HG03039 (cell line): ENCODE data around the gene ZNRF3.

Experiments
- ATAC-seq: cut with Tn5 transposase; IDR thresholded peaks from one replicate; pipeline ENCODE4 v1.9.1; 2021; ENCODE audit warnings: mild to moderate bottlenecking, moderate library complexity; ENCODE audit not compliant: unreplicated experiment

ZNRF3 gene

DNA sequence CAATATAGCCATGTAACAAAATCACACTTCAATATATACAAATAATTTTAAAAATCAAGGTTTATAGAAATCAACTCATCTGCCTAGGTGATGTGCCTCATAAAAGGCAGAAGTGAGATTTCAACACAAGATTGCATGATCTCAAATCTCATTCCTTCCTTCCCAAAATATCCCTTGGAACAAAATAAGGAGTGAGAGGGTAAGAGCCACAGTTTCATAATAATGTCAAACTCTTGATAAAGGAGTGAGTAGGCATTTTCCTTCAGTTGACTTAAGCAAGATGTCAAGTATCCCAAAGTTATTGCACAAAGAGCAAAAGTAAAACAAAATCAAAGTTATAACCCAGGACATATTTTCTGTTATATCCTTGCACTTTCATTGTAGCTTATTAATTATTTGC is 97.0 kb downstream of the ZNRF3 start:
- no peak for ATAC-seq

DNA sequence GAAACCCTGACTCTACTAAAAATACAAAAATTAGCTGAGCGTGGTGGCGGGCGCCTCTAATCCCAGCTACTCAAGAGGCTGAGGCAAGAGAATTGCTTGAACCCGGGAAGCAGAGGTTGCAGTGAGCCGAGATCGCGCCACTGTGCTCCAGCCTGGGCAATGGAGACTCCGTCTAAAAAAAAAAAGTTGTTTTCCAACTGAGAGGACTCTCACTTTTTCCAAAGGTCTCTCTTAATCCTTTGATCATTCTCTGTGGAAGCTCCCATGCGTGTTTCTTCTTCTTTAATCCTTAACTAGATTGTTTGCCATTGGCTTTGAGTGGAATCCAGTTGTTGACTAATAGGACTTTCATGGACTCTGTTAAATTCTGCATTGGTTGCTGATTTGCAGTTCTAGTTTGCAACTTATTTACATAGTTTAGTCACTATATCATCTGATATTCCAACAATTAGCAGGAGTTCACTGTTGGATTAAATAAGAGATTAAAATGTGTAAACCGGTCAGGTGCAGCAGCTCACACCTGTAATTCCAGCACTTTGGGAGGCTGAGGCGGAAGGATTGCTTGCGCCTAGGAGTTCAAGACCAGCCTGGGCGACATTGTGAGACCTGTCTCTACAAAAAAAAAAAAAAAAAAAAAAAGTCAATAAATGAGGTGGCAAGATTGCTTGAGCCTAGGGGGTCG is 98.6 kb downstream of the ZNRF3 start:
- no peak for ATAC-seq

DNA sequence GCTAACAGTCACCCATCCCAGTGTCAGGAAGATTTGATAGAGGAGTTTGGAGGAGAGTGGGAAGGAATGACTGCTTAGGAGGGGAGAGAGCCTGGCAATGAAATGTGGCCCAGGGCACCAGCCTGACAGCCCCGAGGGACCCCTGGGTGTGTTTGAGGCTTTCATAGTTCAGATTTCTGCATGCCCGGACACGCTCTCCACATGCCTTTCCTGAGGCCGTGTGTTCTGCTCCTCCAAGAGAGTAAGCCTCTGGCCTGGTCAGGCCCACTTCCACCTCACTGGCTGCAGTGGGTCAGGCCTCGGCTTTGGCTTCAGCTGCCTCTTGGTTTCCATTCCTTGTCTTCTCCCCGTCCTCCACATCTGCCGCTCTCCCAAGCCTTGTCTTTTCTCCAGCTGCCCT is 99.8 kb downstream of the ZNRF3 start:
- no peak for ATAC-seq

DNA sequence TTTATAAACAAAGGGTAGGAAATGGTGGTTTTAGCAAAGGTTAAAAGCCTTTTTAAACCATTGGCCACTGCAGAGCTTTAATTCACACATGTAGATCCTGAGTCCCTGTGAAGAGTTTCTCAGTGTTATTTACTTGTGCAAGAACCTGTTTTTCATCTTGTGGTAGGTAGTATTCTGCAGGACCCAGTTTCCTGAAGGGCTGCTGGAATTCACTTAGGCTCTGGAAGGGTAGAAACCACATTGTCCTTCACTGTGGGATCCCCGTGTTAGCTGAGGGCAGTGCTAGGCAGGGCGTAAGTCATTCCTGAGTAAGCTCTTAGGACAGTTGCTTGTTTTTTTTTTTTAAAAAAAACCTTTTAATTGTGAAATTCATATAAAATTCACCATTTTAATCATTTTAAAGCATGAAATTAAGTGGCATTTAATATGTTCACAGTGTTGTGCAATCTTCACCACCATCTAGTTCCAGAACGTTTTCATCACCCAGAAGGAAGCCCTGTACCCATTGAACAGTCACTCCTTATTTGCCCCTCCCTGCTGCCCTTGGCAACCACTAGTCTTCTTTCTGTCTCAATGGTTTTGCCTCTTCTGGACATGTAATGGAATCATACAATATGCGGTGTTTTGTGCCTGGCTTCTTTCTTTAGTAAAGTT is 100.5 kb downstream of the ZNRF3 start:
- no peak for ATAC-seq

DNA sequence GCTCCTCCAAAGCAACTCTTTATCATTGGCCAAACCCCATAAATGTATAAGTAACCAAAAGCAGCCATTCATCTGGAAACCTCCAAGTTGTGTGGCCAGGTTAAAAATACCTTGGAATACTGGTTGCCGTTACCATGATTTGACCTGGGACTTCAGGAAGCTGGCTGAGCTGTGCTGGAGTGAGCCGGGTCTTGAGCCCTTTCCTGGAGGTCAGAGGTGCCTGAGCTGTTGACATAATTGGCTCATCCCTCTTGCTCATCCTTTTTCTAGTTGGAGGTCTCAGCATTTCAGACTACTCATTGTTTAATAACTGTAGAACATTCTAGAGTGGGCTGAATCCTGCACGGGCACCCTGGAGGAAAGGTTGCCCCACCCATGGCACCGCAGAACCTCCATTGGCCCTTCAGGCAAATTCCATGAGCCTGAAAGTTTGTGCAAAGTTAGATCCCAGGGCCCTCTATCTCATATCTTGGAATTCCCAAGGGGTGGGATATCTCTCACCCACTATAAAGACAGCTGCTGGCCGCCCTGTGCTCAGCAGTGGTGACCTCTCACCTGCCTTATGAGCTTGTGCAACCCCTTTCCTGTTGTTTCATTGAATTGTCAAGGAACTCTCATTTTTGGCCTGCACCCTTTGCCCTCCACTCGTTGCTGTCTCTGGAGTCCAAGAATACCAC is 101.2 kb downstream of the ZNRF3 start:
- no peak for ATAC-seq

DNA sequence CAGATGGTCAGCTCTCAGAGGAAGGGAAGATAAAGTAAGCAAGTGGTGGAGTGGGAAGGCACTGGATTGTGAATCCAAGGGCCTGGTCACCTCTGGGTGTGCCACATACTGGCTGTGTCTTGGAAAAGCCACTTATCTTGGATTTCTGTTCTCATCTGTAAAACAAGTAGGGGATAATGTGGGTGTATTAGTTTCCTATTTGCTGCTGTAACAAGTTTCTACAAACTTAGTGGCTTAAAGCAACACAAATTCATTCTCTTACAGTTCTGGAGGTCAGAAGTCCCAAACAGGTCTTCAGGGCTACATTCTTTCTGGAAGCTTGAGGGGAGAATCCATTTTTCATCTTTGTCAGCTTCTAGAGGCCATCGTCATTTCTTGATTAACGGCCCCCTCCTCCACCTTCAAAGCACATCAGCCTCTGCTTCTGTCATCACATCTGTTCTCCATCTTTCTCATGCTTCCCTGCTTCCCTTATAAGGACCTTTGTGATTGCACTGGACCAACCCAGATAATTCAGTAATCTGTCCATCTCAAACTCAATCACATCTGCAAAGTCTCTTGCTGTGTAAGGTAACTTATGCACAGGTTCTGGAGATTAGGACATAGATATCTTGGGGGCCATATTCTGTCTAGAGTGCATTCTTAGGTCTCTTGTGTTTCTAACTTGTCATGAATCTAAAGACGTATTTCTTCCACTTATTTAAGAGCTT is 102.4 kb downstream of the ZNRF3 start:
- no peak for ATAC-seq

DNA sequence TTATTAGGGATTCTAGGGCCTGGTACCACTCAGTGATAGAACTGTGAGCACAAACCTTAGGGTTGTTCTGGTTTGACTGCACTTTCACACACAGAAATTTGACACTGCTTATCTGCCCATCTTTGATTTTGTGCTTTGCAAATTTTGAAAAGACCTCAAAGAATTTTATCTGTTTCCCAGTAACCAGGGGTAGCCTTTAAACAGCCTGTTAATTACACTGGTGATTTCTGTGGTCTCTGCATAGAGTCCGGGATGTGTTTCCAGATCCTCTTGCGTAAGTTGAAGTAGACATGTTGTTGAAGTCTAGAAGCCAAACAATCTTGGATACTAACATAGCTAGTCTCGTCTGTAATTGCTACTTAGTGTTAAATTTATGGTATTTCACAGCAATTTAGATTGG is 103.0 kb downstream of the ZNRF3 start:
- ATAC-seq = no peak

DNA sequence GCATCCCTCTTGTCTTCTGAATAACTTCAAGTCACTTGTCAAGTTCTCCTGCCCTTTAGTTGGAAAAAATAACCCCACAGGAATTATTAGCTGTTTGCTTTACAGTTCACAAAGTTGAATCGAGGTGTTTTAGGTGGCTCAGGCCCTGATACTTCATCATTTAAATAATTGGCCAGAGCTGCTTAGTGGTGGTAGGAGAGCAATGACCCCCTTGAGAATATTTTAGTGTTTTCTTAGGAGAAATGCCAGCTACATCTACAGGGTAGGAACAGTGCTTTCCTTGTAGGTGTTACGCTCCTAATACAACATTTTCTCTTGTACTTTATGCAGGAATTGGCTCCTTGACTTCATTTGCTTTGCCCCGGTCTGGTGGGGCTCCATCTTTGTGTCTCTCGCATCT is 105.1 kb downstream of the ZNRF3 start:
- no peak for ATAC-seq

DNA sequence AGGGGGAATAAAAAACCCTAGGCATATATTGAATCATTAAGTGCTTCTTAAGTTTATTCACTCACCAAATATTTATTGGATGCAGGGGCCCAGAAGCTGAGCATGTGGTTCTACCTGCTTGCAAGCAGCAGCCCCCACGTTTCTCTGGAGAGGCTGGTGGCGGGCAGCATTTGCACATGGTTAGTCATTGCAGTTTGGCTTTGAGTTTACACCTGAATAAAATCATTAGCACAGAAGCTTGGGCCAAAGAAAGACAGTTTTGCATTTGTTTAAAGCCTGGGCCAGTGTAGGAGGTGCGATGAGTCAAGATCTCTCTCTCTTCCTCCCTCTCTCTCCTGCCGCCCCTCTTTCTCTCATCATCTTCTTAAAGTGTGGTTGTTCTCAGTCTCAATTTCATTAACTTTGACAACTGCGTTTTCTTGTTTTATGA is 105.7 kb downstream of the ZNRF3 start:
- no peak for ATAC-seq

DNA sequence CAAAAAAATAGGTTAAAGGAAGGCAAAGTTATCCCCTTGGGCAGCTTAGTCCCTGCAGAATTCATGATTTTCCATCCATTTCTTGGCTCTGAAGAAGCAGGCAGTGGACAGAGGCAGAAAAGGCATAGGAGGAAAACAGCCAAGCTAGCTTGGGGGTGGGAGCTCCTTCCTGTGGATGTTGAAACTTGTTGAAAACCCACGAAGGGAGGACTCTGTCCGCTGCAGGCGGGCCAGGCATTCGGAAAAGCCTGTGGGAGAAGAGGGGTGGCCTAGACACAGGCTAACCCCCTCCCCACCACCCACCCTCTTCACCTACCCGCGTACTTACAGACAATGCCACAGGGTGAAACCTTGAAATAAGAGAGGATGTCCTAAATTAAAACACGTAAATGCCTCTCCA is 106.1 kb downstream of the ZNRF3 start:
- ATAC-seq = no peak

DNA sequence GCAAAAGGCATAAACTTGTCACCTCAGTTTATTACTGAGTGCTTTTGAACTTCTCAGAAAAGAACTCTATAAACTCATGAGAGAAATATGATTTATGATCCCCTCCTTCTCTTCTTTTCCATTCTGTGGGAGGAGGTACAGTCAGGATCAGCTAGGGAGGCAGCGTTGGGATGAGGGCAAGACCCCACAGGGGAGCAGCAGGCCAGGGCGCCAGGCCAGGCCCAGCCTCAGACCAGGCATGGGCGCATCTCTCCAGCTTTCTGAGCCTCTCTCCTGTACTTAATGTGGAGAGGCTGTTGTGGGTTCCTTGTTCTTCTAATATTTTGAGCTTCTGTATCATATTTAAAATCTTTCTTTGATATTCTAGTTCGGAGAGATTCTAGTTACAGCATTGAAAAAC is 106.5 kb downstream of the ZNRF3 start:
- no peak for ATAC-seq

DNA sequence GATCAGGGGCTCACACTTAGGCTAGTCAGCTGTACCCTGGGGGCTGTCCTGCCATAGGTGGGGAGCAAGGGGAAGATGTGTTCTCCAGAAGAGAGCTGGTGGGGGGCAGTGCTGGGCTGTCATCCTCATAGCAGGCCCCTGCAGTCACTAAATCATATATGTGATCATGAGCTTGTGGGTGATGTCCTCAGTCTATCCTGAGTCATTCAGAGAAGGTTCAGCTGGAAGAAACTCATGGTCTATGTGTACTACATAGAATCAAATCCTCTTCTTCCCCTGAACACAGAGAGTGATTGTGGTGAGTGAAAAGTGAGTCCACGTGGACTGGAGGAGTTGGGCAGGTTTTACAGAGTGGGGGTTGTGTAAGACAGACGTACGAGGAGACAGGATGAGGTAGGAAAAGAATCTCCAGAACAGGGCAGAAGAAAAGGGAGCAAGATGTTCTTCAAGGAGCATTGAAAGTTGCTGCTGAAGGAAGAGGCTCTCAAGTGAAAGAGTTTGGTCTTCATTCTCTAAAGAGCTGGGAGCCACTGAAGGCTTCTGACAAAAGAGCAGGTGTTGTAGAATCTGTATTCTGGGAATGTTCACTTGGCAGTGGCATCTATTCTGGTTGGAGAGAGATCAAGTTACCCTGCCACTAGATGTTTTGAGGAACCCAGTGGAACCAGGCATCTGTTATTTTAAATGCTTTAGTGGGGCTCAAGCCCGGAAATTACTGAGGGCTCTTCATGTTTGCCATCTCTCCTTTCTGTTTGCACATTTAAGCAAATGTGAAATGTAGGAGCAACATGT is 109.4 kb downstream of the ZNRF3 start:
- ATAC-seq = no peak

DNA sequence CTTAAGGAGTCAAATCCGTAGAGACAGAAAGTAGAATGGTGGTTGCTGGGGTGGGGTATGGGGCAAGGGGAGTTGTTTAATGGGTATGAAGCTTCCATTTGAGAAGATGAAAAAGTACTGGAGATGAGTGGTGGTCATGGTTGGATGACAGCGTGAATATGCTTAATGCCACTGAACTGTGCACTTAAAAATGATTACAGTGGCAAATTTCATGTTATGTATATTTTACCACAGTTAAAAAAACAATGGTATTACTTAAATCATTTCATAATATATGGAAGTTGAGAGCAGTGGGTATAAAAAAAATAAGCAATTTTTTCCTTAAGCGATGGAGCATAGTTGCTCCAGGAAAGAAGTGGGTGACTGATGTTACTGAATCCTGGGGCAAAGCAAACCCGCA is 111.2 kb downstream of the ZNRF3 start:
- ATAC-seq = no peak

DNA sequence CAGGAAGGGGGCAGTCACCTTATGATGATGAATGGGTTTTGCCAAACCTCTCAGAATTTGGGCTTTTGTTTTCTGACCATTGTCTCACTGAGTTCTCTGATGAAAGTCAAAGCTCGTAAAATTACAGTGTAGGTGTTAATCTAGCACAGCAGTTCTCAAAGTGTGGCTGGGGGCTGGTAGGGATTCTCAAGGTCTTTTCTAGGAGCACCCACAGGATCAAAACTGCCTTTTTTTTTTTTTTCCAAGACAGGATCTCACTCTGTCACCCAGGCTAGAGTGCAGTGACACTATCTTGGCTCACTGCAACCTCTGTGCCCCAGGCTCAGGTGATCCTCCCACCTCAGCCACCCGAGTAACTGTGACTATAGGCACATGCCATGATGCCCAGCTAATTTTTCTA is 112.2 kb downstream of the ZNRF3 start:
- ATAC-seq = no peak

DNA sequence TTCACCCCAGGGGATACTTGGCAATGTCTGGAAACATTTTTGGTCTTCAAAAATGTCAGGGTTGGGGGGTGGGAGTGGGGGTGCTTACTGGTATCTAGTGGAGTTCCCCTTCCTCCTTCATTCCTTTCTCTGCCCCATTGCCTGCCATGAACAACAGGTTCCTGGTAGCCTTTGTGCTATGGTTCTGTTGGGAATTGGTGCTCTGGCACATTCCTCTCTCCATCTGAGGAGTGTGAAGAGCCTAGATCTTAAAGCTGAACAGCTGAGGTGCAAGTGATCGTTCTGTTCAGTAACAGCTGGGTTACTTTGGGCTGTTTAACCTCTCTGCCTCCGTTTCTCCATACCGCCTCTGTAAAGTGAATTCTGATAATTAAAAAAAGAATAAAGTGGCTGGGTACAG is 114.0 kb downstream of the ZNRF3 start:
- ATAC-seq = no peak

DNA sequence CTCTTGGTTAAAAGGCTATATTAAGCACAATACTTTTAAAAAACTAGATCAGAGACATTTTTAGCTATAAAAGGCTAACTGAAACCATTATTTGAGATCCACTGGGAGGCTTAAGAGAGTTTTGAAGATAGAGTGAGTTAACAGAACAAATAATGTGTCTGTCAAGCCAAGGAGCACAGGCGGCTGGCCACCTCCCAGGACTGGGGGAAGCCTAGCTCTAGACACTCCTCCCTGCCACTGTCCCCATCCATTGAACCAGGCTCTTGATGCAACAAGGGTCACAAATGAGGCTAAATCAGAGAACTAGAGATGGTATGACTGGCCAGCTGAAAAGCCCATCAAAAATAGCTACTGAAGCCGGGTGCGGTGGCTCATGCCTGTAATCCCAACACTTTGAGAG is 115.3 kb downstream of the ZNRF3 start:
- ATAC-seq = no peak

DNA sequence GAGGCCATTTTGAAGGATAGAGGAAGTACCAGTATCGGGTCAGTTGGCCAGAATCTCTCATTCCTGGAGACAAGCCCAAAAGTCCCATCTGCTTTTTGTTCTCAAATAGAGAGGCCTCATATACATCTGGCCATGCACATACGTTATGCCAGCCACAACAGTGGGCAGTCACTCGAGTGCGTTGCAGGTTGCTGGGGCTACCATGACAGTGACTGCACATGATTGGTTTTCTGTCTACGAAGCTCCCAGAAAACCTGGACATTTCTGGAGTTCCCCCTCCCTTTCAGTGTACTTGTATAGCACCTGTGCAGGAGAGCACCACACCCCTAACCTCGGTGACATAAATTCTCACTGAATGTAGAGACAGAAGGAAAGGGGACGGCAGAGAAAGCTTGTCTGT is 116.1 kb downstream of the ZNRF3 start:
- no peak for ATAC-seq

DNA sequence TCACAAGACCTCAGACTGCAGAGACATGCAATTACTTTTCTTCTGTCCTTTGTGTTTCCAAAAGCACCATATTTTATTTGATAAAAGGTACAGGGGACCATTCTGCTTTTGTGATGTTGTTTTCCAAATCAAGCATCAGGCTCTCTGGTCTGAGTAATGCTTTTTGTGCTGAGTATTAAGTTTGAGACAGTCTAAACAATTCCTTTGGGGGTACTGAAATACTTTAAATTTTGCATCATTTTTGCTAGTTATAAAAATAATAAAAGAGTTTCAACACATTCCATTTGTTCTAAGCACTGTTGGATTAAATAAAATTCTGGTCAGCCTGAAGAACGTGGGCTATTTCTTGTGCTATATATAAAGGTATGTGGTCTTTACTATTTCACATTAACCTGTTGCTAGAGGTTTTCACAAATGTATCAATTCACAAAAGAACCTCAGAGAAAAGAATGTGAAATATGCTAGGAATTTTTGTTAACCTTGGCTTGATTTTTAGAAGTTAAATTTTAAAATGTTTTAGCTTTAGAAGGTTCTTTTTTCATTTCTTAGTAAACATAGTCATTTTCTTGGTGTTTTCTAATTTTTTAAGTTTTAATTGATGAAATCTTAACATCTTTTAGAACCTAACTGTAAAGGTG is 116.7 kb downstream of the ZNRF3 start:
- ATAC-seq = no peak

DNA sequence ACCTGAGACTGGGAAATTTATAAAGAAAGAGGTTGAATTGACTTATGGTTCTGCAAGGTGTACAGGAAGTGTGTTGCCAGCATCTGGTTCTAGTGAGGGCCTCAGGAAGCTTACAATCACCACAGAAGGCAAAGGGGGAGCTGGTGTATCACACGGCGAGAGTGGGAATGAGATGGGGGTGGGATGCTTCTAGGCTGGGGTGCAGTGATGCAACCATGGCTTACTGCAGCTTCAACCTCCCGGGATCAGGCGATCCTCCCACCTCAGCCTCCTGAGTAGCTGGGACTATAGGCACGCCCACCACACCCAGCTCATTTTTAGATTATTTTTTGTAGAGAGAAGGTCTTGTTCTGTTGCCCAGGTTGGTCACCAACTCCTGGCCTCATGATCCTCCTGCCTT is 117.3 kb downstream of the ZNRF3 start:
- no peak for ATAC-seq

DNA sequence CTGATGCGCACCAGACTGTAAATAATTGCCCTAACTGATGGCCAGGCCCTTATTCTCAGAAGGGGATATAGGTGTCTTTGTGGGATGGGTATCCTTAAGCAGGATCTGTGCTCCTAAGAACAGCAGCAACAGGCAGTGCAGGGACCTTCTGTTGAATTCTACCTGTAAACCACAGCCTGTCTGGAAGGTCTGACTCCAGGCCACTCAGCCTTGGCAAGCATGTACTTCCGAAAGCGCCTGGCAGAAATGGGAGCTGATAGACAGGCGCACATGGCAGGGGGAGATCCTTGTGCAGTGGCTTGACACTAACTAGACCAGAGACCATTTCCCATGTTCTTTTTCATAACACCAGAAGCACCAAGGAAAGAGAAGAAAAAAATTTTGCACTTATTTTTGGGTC is 119.2 kb downstream of the ZNRF3 start:
- no peak for ATAC-seq
